Stimulated activated CD4-positive, alpha-beta T cell treated with anti-CD3 and anti-CD28 coated beads, Interleukin-1b, Interleukin-23, amount 100 ng/mL, for 4 hours (primary cell): ENCODE data around the gene TPRG1L.
"Not testable (repeated sequence)": the region's sequence is repeated elsewhere in the genome, so short reads cannot be mapped to it uniquely, and the experiment has no call there.

Source experiments
- DNase-seq, 2 donors: peaks; one replicate each; pipeline ENCODE4 v3.0.0-alpha.2; 2020; ENCODE audit warnings: low read depth in 2 of 2

TPRG1L gene

GRCh38 chr1:3609016-3609768 is 15.6 kb upstream of the TPRG1L start:
- DNase-seq: no peak

- no peak for DNase-seq
These were observed 14.9 kb upstream of the TPRG1L start for GRCh38 chr1:3609769-3610526.

- DNase-seq: no peak
These were observed 14.2 kb upstream of the TPRG1L start for GRCh38 chr1:3610527-3611169.

DNA sequence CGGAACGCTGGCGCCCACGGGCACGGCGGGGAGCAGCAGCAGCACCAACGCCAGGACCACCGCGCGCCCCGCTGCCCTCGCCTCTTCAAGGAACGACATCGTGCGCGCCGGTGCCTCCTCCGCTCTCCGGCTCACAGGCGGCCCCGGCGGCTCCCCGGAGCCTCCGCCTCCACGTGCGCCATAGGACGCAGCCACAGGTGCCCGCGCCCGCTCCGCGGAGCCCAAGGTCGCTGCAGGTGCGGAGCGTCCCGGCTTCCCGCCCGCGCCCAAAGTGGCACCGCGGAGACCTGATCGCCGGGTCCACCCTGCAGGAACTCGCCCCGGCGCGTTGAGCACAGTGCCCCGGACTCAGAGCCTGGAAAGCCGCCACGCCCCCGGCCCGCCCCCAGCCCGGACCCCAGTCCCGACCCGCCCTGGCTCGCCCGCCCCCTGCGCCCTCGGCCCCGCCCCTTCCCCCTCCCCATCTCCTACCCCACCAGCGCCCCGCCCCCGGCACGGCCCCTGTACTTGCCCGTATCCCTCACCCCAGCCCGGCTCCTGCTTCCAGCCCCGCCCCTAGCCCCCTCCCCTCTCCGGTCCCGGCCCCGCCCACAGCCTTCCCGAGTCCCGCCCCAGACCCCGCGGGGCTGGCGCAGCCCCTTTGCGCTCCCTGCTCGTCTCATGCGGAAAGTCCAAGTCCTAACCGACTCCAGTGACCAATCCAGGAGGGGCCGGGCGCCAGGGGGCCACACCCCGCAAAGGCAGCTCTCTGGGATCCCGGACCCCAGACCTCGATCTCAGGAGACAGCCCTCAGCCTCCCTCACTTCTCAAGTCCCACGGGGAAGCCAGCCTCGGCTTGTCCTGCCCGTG is 13.4 kb upstream of the TPRG1L start, which contains the start of gene MEGF6:
Gene MEGF6, minus strand, starts transcription at position 339 of the 850 bp plus-strand sequence. Its CDS starts 240 bp downstream, at position 99.
- DNase-seq: peak; percentile 64 to 73

DNA sequence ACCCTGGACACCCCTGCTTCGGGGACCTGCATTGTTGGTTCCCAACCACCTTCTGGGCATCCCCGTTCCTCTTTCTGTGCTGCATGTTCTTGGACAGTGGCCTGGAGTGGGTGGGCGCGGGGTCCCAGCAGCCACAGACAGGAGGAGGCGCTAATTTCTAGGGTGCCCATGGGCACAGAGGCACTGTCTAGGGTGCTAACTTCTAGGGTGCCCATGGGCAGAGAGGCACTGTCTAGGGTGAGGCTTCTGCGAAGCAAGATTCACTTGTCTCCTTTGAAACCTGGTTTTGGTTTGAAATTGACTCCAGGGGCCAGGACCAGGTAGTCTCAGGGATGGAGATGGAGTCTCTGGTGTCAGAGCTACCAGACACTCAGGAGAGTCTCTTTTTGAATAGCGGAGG is 12.7 kb upstream of the TPRG1L start:
- DNase-seq: no peak

DNA sequence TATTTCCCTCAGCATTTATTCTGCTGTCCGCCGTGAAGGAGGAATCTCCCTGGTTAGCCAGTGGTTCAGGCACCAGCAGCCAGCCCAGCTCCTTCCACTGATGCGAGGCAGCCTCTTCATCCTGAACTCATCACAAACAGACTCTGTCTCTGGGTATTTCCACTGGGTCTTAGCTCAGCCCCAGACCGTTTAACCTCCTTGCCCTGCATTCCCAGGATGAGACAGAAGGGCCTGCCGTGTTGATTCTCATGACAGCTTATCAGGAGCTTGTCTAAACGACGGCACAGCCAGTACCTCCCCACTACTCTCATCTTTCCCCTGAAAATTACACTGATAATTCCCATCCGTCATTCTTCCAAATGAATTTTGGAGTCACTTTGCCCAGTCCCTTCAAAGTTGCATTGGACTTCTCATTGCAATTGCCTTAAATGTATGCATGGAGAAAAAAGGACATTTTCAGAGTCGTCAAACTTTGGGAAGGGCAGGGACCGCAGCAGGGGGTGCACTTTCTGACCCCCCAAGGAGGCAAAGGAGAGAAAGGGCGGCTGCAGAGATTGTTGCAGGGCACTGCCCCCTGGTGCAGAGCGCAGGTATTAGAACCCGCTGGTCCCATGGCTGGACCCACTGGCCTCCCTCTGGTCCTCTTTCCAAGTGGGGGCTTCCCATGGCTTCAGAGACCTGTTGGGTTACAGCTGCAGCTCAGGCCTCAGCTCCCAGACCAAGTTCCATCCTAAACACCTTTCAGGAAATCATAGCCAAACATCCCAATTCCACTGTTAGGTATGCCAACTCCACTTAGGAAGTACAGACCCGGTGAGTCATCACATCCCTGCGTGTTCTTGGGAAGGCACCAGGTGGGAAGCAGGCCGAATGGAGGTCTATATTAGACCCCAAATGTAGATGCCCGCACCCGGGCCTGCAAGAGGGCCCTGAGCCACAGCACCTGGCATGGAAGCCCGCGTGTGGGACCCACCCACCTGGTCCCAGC is 9.8 kb upstream of the TPRG1L start:
- DNase-seq: no peak

DNA sequence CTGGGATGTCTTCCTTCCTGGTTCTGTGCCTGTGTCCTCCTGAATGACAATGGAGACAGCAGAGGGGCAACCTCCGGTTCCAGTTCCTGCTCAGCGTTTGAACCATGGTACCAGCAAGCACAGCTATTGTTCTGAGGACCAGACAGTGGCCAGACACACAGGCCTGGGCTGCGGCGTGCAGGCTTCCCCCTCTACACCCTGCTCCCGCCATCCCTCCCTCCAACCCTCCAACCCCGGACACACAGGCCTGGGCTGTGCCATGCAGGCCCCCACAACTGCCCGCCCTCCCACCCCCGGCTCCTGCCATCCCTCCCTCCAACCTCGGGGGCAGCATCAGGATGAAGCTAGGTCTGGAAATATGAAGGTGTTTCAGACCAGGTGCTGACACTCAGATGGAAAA is 8.0 kb upstream of the TPRG1L start:
- DNase-seq: no peak

- DNase-seq: no peak
These were observed 6.9 kb upstream of the TPRG1L start for GRCh38 chr1:3617806-3618345.

GRCh38 chr1:3618531-3618880 is 6.3 kb upstream of the TPRG1L start:
- DNase-seq: no peak

- DNase-seq: peak; percentile 43 to 77
These were observed 5.7 kb upstream of the TPRG1L start for GRCh38 chr1:3618881-3619671.

DNA sequence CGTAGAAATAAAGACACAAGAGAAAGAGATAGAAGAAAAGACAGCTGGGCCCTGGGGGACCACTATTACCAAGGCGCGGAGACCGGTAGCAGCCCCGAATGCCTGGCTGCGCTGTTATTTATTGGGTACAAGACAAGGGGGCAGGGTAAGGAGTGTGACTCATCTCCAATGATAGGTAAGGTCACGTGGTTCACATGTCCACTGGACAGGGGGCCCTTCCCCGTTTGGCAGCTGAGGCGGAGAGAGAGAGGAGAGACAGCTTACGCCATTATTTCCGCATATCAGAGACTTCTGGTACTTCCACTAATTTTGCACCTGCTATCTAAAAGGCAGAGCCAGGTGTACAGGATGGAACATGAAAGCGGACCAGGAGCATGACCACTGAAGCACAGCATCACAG is 4.1 kb upstream of the TPRG1L start:
- no peak for DNase-seq

DNA sequence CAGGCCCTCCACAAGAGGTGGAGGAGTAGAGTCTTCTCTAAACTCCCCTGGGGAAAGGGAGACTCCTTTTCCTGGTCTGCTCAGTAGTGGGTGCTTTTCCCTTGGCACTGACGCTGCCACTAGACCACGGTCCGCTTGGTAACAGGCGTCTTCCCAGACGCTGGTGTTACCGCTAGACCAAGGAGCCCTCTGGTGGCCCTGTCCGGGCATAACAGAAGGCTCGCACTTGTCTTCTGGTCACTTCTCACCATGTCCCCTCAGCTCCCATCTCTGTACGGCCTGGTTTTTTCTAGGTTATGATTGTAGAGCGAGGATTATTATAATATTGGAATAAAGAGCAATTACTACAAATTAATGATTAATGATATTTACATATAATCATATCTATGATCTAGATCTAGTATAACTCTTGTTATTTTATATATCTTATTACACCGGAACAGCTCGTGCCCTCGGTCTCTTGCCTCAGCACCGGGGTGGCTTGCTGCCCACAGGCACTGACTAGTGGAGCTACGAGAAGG is 3.6 kb upstream of the TPRG1L start:
- DNase-seq: not testable (repeated sequence)

DNA sequence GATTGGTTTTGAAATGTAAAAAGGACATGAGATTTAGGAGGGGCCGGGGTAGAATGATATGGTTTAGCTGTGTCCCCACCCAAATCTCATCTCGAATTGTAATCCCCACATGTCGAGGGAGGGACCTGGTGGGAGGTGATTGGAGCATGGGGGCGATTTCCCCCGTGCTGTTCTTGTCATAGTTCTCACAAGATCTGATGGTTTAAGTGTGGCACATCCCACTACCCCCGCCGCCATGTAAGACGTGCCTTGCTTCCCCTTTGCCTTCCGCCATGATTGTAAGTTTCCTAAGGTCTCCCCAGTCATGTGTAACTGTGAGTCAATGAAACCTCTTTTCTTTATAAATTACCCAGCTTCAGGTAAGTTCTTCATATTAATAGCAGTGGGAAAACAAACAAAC is 2.7 kb upstream of the TPRG1L start:
- DNase-seq: not testable (repeated sequence)

GRCh38 chr1:3623441-3624199 is 1.2 kb upstream of the TPRG1L start:
- no peak for DNase-seq

- no peak for DNase-seq
These were observed 514 bp downstream of the TPRG1L start for GRCh38 chr1:3625151-3625907.

- DNase-seq: no peak
These were observed 1.2 kb downstream of the TPRG1L start for GRCh38 chr1:3626025-3626424.

GRCh38 chr1:3627515-3628253 is 2.9 kb downstream of the TPRG1L start:
- no peak for DNase-seq
